ENCODE results near the gene WSCD2. TPM values are rescaled to one million over a fixed set of nuclear protein-coding genes. Genes with fewer than 3 reads are reported as not detected.

The WSCD2 gene
- total RNA-seq, 1 donor from 2014 or later = 0.86 TPM

GRCh38 chr12:108090107-108090899 is 38.8 kb upstream of the WSCD2 start:
- no peaks in the 10 kb centered on the region for H3K27me3 Mint-ChIP-seq (ENCODE audit: unreplicated experiment)
- H3K4me1 Mint-ChIP-seq (ENCODE audit: unreplicated experiment) = no peaks in the 10 kb centered on the region
- peaks cover 21% of the 10 kb centered on the region for H3K9me3 Mint-ChIP-seq (ENCODE audit: unreplicated experiment)
- no peak for TF ChIP-seq CTCF (IDR thresholded peaks at IDR 0.05)
- DNase-seq (ENCODE audit: extremely low spot score, unreplicated experiment) = no peak
- no peak overlapping the region for H3K27ac Mint-ChIP-seq (ENCODE audit: unreplicated experiment)
- H3K36me3 Mint-ChIP-seq (ENCODE audit: unreplicated experiment) = no peaks in the 10 kb centered on the region
- H3K4me3 Mint-ChIP-seq (ENCODE audit: unreplicated experiment) = no peak overlapping the region

- Mint-ChIP-seq H3K4me3 (ENCODE audit: unreplicated experiment) (no peak overlapping the region), H3K4me1 (ENCODE audit: unreplicated experiment) (no peaks in the 10 kb centered on the region)
- TF ChIP-seq CTCF (IDR thresholded peaks at IDR 0.05) = no peak
These were observed 38.0 kb upstream of the WSCD2 start for GRCh38 chr12:108090932-108091678.

GRCh38 chr12:108091679-108092051 is 37.4 kb upstream of the WSCD2 start:
- Mint-ChIP-seq H3K9me3 (ENCODE audit: unreplicated experiment) (peaks cover 21% of the 10 kb centered on the region), H3K4me1 (ENCODE audit: unreplicated experiment) (no peaks in the 10 kb centered on the region), H3K27ac (ENCODE audit: unreplicated experiment) (no peak overlapping the region), H3K27me3 (ENCODE audit: unreplicated experiment) (no peaks in the 10 kb centered on the region), H3K4me3 (ENCODE audit: unreplicated experiment) (no peak overlapping the region), H3K36me3 (ENCODE audit: unreplicated experiment) (no peaks in the 10 kb centered on the region)
- DNase-seq (ENCODE audit: extremely low spot score, unreplicated experiment) = no peak
- TF ChIP-seq CTCF (IDR thresholded peaks at IDR 0.05) = no peak

More at GRCh38 chr12:108090932-108091678, 38.0 kb upstream of the WSCD2 start:
- no peak for DNase-seq (ENCODE audit: extremely low spot score, unreplicated experiment)
- H3K9me3 Mint-ChIP-seq (ENCODE audit: unreplicated experiment) = peaks cover 21% of the 10 kb centered on the region
- no peak overlapping the region for H3K27ac Mint-ChIP-seq (ENCODE audit: unreplicated experiment)
- H3K36me3 Mint-ChIP-seq (ENCODE audit: unreplicated experiment) = no peaks in the 10 kb centered on the region
- H3K27me3 Mint-ChIP-seq (ENCODE audit: unreplicated experiment) = no peaks in the 10 kb centered on the region

GRCh38 chr12:108093209-108093608 is 35.9 kb upstream of the WSCD2 start:
- H3K36me3 Mint-ChIP-seq (ENCODE audit: unreplicated experiment) = no peaks in the 10 kb centered on the region
- no peak for DNase-seq (ENCODE audit: extremely low spot score, unreplicated experiment)
- H3K27ac Mint-ChIP-seq (ENCODE audit: unreplicated experiment) = no peak overlapping the region
- no peak for TF ChIP-seq CTCF (IDR thresholded peaks at IDR 0.05)
- no peaks in the 10 kb centered on the region for H3K27me3 Mint-ChIP-seq (ENCODE audit: unreplicated experiment)
- no peak overlapping the region for H3K4me3 Mint-ChIP-seq (ENCODE audit: unreplicated experiment)
- H3K4me1 Mint-ChIP-seq (ENCODE audit: unreplicated experiment) = no peaks in the 10 kb centered on the region
- H3K9me3 Mint-ChIP-seq (ENCODE audit: unreplicated experiment) = peaks cover 8% of the 10 kb centered on the region

- TF ChIP-seq CTCF (IDR thresholded peaks at IDR 0.05) = no peak
- H3K27ac Mint-ChIP-seq (ENCODE audit: unreplicated experiment) = no peak overlapping the region
- no peaks in the 10 kb centered on the region for H3K9me3 Mint-ChIP-seq (ENCODE audit: unreplicated experiment)
- DNase-seq (ENCODE audit: extremely low spot score, unreplicated experiment) = no peak
- H3K36me3 Mint-ChIP-seq (ENCODE audit: unreplicated experiment) = no peaks in the 10 kb centered on the region
- no peak overlapping the region for H3K4me3 Mint-ChIP-seq (ENCODE audit: unreplicated experiment)
- H3K4me1 Mint-ChIP-seq (ENCODE audit: unreplicated experiment) = no peaks in the 10 kb centered on the region
- H3K27me3 Mint-ChIP-seq (ENCODE audit: unreplicated experiment) = no peaks in the 10 kb centered on the region
These were observed 34.9 kb upstream of the WSCD2 start for GRCh38 chr12:108094056-108094649.

All from osteocyte (in vitro differentiated cells).